NCI-H774 (cell line): ENCODE data around the gene CCT7.

Experiments
- DNase-seq: peaks from one replicate; lab custom pipeline; 2025; lab: John Stamatoyannopoulos, UW

CCT7 gene

GRCh38 chr2:73293534-73294171 is 59.5 kb downstream of the CCT7 start, which contains the start of gene EGR4:
EGR4 (minus strand) TSS chr2:73293548; CDS start chr2:73293317, 231 bp downstream.
- peak; percentile 82 for DNase-seq

DNA sequence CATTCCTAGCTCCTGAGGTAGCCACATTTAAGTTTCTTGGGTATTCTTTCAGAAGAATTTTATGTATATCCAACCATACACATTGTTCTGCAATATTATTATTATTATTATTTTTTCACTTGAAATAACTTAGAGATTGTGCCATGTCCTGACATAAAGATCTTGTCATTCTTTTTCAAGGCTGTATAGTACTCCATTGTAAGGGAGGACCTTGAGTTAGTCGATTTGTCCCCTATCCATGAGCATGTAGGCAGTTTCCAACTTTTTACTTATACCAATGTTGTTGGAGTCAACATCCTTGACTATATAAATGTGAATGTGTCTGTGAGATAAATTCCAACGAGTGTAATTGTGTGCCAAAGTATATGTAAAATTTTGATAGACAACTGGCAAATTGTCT is 60.1 kb downstream of the CCT7 start:
- no peak for DNase-seq

DNA sequence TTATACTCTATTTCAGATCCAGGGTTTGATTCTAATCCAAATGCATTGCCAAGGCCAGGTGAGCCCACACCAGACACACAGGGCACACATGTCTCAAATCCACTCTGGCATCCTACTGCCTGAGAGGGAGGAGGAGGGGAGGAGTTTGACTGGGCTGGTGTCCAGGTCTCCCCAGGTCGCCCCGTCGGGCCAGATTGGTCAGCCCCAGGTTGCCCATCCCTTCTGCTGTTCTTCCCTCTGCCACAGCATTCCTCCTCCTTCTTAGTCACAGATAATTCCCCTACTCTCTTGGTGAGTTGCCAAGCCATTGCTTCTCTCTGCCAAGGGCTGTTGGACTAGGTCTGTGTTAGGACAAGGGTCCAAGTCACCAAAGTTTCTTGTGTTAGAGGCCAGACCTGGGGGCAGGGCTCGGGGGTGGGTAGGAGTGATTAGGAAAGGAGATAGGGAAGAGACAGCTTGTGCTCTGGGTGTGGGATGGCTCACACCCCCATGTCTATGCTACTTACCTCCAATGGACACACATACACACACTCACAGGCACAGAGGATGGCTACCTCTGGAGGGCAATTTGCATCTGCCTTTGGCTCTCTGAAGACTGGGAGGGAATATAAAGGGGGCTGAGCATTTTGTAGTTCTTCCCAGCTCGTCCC is 61.8 kb downstream of the CCT7 start:
- no peak for DNase-seq

DNA sequence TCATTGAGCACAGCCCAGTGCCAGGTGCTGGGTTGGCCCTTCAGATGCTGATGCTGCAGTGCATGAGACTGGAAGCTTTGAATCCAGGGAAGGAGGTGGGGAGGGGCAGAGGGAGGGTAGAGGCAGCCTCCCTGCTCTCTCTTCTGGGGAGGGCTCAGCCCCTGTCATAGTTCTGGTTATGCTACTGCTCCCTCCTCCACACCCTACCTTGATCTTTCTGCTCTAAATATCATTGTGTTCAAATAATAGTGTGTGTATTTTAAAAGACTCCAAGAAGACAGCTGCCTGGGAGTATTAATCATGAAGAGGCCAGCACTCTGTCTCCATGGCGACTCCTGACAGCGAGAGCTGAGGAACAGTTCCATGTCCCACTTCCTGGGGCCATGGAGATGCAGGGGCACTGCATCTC is 63.0 kb downstream of the CCT7 start:
- peak; percentile 25 for DNase-seq

- DNase-seq: no peak
Observed at GRCh38 chr2:73297586-73297985, 63.5 kb downstream of the CCT7 start.

DNA sequence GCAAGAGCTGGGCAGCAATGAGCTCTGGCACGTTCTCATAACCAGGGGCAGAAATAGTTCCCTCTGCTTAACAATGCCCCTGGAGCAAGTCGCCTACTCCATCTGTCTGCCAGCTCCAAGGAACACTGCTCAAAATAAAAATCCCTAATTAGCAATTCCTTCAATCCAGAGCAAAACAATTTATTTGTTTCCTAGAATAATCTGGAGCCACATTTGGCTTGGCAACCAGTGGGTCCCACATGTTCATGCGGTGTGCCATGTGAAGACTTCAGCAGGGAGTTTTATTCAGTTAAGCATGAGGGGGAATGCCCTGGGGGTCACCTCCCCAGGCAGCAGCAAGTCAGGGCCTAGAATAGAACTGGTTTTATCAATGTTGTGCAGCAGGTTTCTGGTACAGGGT is 66.8 kb downstream of the CCT7 start:
- DNase-seq: no peak

- DNase-seq: no peak
Observed at GRCh38 chr2:73301636-73302035, 67.5 kb downstream of the CCT7 start.
